Uterus (tissue), 2 donors: Measurements from ENCODE around the gene OR2A14.
"Not testable (repeated sequence)": the region's sequence is repeated elsewhere in the genome, so short reads cannot be mapped to it uniquely, and the experiment has no call there.

Source experiments
- CTCF ChIP-seq, 4 experiments: fragments of 200-600 bp in 2 of 4; fragments of 450-650 bp in 2 of 4; sonication (generic) in 2 of 4; IDR thresholded peaks; one replicate each; pipeline ENCODE4 v1.5.1; 2016 to 2019; ENCODE audit warnings: antibody characterized with exemption in 4 of 4, mild to moderate bottlenecking in 2 of 4, moderate library complexity in 1 of 4
- POLR2A ChIP-seq, 2 donors: fragments of 450-650 bp; IDR thresholded peaks; one replicate each; pipeline ENCODE4 v1.6.1; 2016; ENCODE audit warnings: antibody characterized with exemption in 2 of 2, mild to moderate bottlenecking in 1 of 2, moderate library complexity in 1 of 2

- peak in 3 of 4 experiments; percentile 28 to 46 (median 34) for TF ChIP-seq CTCF (IDR thresholded peaks at IDR 0.05)
- not testable (repeated sequence) for TF ChIP-seq POLR2A (IDR thresholded peaks at IDR 0.05)
These were observed 55.6 kb downstream of the OR2A14 start for GRCh38 chr7:144178380-144179164.
